ENCODE measurements around the gene PSMA8.
A peak's percentile ranks its signal among the peaks of the same experiment; 100 is the strongest.
"Not testable (repeated sequence)": the region's sequence is repeated elsewhere in the genome, so short reads cannot be mapped to it uniquely, and the experiment has no call there.

Gene PSMA8

DNA sequence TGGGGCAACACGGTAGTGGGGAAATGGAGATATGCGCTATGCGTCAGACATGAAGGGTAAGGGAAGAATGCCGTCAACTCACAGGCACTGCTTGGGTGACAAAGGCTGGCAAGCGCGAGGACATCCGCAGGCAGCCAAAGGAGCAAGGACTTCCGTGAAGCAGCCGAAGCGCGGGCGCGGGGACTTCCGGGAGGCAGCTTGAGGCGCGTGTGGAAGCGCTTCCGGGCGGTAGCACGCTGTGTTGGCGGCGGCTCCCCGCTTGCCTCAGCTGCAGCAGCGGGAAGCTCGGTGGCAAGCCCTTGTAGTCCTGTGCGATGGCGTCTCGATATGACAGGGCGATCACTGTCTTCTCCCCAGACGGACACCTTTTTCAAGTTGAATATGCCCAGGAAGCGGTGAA lies at the start of gene PSMA8:
PSMA8 (plus strand) TSS at position 218 of the 400 bp plus-strand sequence; CDS start at position 315, 97 bp downstream.
- DNase-seq = peak; percentile 50 to 51

DNA sequence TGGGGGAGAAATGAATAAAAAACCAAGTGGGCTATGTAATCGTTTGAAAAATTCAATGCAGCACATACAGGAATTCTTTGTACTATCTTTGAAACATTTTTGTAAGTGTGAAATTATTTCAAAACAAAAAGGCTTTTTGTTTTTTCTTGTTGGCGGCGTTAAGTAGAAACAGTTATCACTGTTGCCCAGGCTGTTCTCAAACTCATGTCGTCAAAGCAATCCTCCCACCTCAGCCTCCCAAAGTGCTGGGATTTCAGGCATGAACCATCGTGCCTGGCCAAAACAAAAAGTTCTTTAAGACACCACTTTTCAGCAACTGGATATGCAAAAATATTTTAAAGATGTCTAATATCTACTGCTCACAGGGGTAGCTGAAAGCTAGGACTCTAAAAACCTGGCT lies 48.6 kb upstream of the PSMA8 start:
- no peak for DNase-seq

- DNase-seq = no peak
Observed at GRCh38 chr18:26086959-26087358, 46.7 kb upstream of the PSMA8 start.

DNA sequence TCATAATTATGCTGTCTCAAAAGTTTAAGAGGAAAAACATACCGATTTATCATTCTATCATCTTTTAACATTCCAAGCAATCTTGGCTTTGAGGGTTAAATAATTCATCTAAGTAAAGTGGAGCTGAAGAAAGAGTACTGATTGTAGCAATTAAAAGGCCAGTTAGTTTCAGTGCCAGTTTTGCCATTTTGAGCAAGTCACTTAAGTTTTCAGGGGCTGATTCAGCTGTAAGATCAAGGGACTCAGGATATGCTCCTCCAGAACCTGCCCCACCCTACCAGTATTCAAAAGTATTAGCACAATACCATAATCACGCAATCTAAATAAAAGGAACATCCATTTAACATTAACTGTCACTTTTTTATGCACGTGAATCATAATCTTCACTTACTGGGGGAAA lies 45.2 kb upstream of the PSMA8 start:
- no peak for DNase-seq

- DNase-seq = peak in 1 of 2 donors; percentile 4
Observed at GRCh38 chr18:26089293-26090129, 44.2 kb upstream of the PSMA8 start.

- DNase-seq = peak; percentile 86 to 90
Observed at GRCh38 chr18:26090130-26091046, 43.3 kb upstream of the PSMA8 start, which contains the start of gene SS18. Gene SS18 (minus strand): TSS chr18:26090613. CDS start chr18:26090569, 44 bp downstream.

GRCh38 chr18:26091047-26091630 lies 42.5 kb upstream of the PSMA8 start:
- DNase-seq = no peak

GRCh38 chr18:26096852-26097251 lies 36.8 kb upstream of the PSMA8 start:
- DNase-seq = no peak

GRCh38 chr18:26097563-26097962 lies 36.1 kb upstream of the PSMA8 start:
- no peak for DNase-seq

GRCh38 chr18:26103579-26103978 lies 30.1 kb upstream of the PSMA8 start:
- DNase-seq = peak in 1 of 2 donors; percentile 38

GRCh38 chr18:26104035-26104434 lies 29.6 kb upstream of the PSMA8 start:
- DNase-seq = no peak

DNA sequence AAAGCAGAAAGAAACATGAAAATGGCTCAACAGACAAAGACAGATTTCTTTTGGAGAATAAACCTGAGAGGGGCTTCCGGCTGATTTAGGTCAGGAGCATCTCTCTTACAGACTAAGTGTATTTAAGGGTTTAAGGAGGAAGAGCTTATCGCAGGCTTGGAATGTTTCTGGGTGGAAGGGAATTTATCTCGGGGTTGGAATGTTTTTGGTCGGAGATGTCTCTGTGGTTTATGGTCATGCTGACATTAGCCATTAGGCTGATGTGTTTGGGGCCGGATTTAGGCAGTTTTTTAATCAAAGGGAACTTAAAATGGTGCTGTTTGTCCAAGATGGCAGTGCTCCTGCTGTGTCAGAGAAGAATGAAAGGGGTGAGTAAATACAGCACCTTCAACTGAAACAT lies 14.4 kb upstream of the PSMA8 start:
- no peak for DNase-seq

DNA sequence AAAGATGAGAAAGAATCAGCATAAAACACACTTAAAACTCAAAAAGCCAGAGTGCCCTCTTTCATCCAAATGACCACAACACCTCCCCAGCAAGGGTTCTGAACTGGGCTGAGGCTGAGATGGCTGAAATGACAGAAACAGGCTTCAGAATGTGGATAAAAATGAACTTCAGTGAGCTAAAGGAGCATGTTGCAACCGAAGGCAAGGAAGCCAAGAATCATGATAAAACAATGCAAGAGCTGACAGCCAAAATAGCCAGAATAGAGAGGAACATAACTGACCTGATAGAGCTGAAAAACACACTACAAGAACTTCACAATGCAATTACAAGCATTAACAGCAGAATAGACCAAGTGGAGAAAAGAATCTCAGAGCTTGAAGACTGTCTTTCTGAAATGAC lies 12.2 kb upstream of the PSMA8 start:
- DNase-seq = no peak

DNA sequence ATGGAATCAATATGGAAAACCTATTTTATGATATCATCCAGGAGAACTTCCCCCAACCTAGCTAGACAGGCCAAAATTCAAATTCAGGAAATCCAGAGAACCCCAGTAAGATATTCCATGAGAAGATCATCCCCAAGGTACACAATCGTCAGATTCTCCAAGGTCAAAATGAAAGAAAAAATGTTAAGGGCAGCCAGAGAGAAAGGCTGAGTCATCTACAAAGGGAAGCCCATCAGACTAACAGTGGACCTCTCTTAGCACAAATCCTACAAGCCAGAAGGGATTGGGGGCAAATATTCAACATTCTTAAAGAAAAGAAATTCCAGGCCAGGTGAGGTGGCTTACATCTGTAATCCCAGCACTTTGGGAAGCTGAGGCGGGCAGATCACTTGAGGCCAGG lies 11.7 kb upstream of the PSMA8 start:
- not testable (repeated sequence) for DNase-seq

DNA sequence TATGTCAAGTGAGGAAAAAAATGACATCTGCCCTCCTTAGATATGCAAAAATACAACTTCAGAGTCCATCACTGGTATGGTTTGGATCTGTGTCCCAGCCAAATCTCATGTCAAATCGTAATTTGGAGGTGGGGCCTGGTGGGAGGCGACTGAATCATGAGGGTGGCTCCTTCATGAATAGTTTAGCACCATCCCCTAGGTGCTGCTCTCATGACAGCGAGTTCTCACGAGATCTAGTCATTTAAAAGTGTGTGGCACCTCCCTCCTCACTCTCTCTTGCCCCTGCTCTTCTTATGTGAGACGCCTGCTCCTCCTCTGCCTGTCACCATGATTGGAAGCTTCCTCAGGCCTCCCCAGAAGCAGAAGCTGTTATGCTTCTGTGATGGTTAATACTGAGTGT lies 5.9 kb upstream of the PSMA8 start:
- DNase-seq = no peak

- not testable (repeated sequence) for DNase-seq
Observed at GRCh38 chr18:26128192-26128591, 5.5 kb upstream of the PSMA8 start.

GRCh38 chr18:26134107-26134506 lies 438 bp downstream of the PSMA8 start:
- peak in 1 of 2 donors; percentile 20 for DNase-seq

GRCh38 chr18:26135548-26135947 lies 1.9 kb downstream of the PSMA8 start:
- DNase-seq = no peak

DNA sequence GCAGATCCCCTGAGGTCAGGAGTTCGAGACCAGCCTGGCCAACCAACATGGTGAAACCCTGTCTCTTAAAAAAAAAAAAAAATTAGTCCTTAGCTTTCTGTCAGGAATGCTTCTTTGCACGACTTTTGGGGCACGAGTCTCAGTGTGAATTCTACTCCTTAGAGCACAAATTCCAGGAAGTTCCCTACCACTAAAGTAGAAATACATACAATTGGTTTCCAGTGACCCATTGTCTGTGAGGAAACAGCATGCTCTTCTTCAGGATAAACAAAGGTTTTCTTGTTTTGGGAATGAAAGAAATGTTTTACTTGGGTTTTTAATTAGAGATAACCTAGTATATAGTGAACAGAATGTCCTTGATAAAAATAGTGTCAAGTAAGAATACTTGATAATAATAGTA lies 23.7 kb downstream of the PSMA8 start:
- DNase-seq = no peak

GRCh38 chr18:26159353-26159752 lies 25.7 kb downstream of the PSMA8 start:
- DNase-seq = no peak

DNA sequence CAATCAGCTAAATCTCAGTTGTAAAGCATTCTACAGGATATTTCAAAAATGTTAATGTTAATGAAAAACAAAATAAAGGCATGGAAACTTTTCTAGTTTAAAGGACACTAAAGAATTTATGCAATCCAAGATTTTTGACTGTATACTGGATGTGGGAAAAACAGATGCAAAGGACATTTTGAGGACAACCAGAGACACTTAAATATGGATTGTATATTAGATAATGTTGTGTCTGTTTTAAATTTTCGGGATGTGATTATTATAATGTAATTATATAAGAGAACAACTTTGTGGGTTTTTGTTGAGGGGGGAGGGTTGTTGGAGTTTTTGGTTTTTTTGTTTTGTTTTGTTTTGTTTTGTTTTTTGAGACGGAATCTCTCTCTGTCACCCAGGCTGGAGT lies 30.9 kb downstream of the PSMA8 start:
- DNase-seq = no peak

- not testable (repeated sequence) for DNase-seq
Observed at GRCh38 chr18:26167592-26167991, 33.9 kb downstream of the PSMA8 start.

DNA sequence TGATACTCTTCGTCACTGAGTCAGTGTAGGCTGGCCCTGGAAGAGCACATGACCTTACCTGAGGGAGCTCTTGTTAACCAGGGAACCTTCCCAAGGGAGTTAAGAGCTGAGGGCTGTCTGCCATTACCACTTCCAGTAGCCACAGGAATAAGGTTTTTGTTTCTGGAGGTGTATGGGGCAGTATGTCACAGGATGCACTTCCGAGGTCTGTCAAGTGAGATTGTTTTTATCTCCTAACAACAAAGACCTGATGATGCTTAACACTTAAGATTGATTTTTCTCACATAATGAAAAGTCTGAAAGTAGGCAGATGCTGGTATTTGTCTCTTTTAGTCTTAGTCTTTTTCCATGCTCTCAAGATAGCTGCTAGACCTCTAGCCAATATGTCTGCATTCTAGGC lies 41.8 kb downstream of the PSMA8 start:
- DNase-seq = no peak
